HepG2 (cell line): ENCODE results near the gene SFRP4. TPM values are rescaled to one million over a fixed set of nuclear protein-coding genes. Genes with fewer than 3 reads are reported as not detected.

ENCODE experiments used
- BCL3 ChIP-seq: sonication (generic); formaldehyde crosslinking; IDR thresholded peaks from 2 replicates; pipeline ENCODE4 v1.5.1; 2020; ENCODE audit warnings: mild to moderate bottlenecking, missing genetic modification reagents, moderate library complexity
- ETS1 ChIP-seq: sonication (generic); formaldehyde crosslinking; IDR thresholded peaks from 2 replicates; pipeline ENCODE4 v1.4.0; 2020; ENCODE audit warnings: missing genetic modification reagents
- MLXIP ChIP-seq: sonication (generic); formaldehyde crosslinking; IDR thresholded peaks from 2 replicates; pipeline ENCODE4 v1.9.0; 2021; ENCODE audit warnings: missing genetic modification reagents, borderline replicate concordance
- MTF1 ChIP-seq: sonication (generic); formaldehyde crosslinking; IDR thresholded peaks from 2 replicates; pipeline ENCODE4 v1.5.0; 2020; ENCODE audit warnings: missing genetic modification reagents
- SALL2 ChIP-seq: sonication (generic); formaldehyde crosslinking; IDR thresholded peaks from 2 replicates; pipeline ENCODE4 v1.8.1; 2023; ENCODE audit warnings: mild to moderate bottlenecking, missing genetic modification reagents, inconsistent platforms
- SRSF4 ChIP-seq: fragments of 200-400 bp; formaldehyde crosslinking; IDR thresholded peaks from one replicate; pipeline ENCODE4 v1.6.1; 2018; ENCODE audit warnings: mild to moderate bottlenecking, low read depth, low read length, moderate library complexity; ENCODE audit not compliant: poor library complexity, severe bottlenecking
- TBL1XR1 ChIP-seq: fragments of 150-350 bp; IDR thresholded peaks from 2 replicates; pipeline ENCODE4 v1.6.1; 2014; ENCODE audit warnings: borderline replicate concordance, low read length; ENCODE audit not compliant: partially characterized antibody
- ZBTB25 ChIP-seq: IDR thresholded peaks from 2 replicates; pipeline ENCODE4 v1.6.1; 2018; ENCODE audit warnings: missing genetic modification reagents
- ZBTB8A ChIP-seq: sonication (generic); formaldehyde crosslinking; IDR thresholded peaks from 2 replicates; pipeline ENCODE4 v1.4.0; 2020; ENCODE audit warnings: mild to moderate bottlenecking, low read depth, missing genetic modification reagents, borderline replicate concordance
- ZKSCAN1 ChIP-seq: fragments of 150-350 bp; IDR thresholded peaks from 2 replicates; pipeline ENCODE4 v1.6.1; 2014; ENCODE audit warnings: low read length
- ZNF281 ChIP-seq: sonication (generic); formaldehyde crosslinking; IDR thresholded peaks from 2 replicates; pipeline ENCODE4 v1.4.0; 2020; ENCODE audit warnings: missing genetic modification reagents, borderline replicate concordance
- ZNF556 ChIP-seq: sonication (generic); formaldehyde crosslinking; IDR thresholded peaks from 2 replicates; pipeline ENCODE4 v1.4.0; 2020; ENCODE audit warnings: mild to moderate bottlenecking, missing genetic modification reagents, borderline replicate concordance
- ZNF713 ChIP-seq: sonication (generic); formaldehyde crosslinking; IDR thresholded peaks from 2 replicates; pipeline ENCODE4 v1.4.0; 2020; ENCODE audit warnings: mild to moderate bottlenecking, missing genetic modification reagents
- ZNF761 ChIP-seq: sonication (generic); formaldehyde crosslinking; conservative IDR thresholded peaks from 2 replicates; pipeline ENCODE4 v1.4.0; 2020; ENCODE audit warnings: mild to moderate bottlenecking, missing genetic modification reagents
- polyA plus RNA-seq, 8 experiments: library from polyadenylated mRNA; depleted of rRNA in 3 of 8; stranded (reverse) in 7 of 8; unstranded in 1 of 8; fragments of >200 nt; fragmentation: Illumina TruSeq in 4 of 8; extraction: Trizol in 4 of 8; gene quantifications; 2 replicates each; pipeline versions ENCODE4 v1.2.1 to v1.2.3, GENCODE V29; 2011 to 2016; ENCODE audit warnings: low read depth in 4 of 8, missing spikeins in 1 of 8, mixed read lengths in 1 of 8; ENCODE audit not compliant: insufficient read depth in 1 of 8
- total RNA-seq, 5 experiments: library from RNA; depleted of rRNA; stranded (reverse); fragments of >200 nt; fragmentation: Illumina TruSeq; extraction: Trizol; gene quantifications; 2 replicates each; pipeline ENCODE4 v1.2.3, GENCODE V29; 2016; ENCODE audit warnings: low read depth in 1 of 5

The SFRP4 gene
- total and polyA plus RNA-seq, 2 of the 13 experiments (the other 11 are each of a cell fraction or from before 2014, with no cell fraction given): 0.96 to 1.8 TPM

GRCh38 chr7:37920849-37921805 is 4.5 kb upstream of the SFRP4 start (continued):
- TF ChIP-seq ZBTB8A (CRISPR knock-in tag): no peak
- TF ChIP-seq BCL3 (CRISPR knock-in tag): peak; percentile 55; the same call in 1 of the 2 replicates
- TF ChIP-seq TBL1XR1: no peak
- TF ChIP-seq ZNF281: no peak
- TF ChIP-seq SALL2 (CRISPR knock-in tag): peak; percentile 69; the same call in 1 of the 2 replicates
- TF ChIP-seq ZNF556 (CRISPR knock-in tag): no peak; the same call in 1 of the 2 replicates
- peak; percentile 45; the same call in 1 of the 2 replicates for TF ChIP-seq MLXIP (CRISPR knock-in tag)
- TF ChIP-seq ZNF761 (CRISPR knock-in tag): peak; percentile 50; the same call in 1 of the 2 replicates
- TF ChIP-seq ZNF713 (CRISPR knock-in tag): peak; percentile 78; the same call in 1 of the 2 replicates
- TF ChIP-seq MTF1 (CRISPR knock-in tag): peak; percentile 80; the same call in 1 of the 2 replicates
- no peak for TF ChIP-seq SRSF4
- no peak for TF ChIP-seq ZKSCAN1
- TF ChIP-seq ZBTB25 (CRISPR knock-in tag): no peak
- no peak for TF ChIP-seq ETS1 (CRISPR knock-in tag)
